ENCODE data around the gene PSMA2.

DNA sequence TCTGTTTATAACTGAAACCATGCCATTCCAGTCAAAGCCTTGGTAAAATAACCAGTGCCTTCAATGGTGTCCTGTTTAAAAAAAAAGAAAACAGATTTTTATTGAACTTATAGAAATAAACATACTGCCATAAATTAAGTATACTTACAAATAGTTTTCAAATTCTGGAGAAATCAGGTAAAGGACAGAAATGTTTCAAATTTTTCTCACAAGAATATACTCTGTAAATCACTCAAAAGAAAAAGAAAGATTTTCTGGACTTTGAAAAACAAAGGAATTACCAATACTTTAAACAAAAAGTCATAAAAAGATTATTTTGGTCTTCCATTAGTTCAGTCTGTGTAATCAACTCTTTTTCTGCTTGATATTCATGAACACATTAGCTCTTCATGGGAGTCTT, 24.1 kb upstream of the PSMA2 start:
- no peak for TF ChIP-seq POLR2A (IDR thresholded peaks at IDR 0.05)
- no peak for TF ChIP-seq POLR2AphosphoS5 (IDR thresholded peaks at IDR 0.05)
- TF ChIP-seq, protein P1, sequence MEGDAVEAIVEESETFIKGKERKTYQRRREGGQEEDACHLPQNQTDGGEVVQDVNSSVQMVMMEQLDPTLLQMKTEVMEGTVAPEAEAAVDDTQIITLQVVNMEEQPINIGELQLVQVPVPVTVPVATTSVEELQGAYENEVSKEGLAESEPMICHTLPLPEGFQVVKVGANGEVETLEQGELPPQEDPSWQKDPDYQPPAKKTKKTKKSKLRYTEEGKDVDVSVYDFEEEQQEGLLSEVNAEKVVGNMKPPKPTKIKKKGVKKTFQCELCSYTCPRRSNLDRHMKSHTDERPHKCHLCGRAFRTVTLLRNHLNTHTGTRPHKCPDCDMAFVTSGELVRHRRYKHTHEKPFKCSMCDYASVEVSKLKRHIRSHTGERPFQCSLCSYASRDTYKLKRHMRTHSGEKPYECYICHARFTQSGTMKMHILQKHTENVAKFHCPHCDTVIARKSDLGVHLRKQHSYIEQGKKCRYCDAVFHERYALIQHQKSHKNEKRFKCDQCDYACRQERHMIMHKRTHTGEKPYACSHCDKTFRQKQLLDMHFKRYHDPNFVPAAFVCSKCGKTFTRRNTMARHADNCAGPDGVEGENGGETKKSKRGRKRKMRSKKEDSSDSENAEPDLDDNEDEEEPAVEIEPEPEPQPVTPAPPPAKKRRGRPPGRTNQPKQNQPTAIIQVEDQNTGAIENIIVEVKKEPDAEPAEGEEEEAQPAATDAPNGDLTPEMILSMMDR (IDR thresholded peaks at IDR 0.05) = no peak
